GOT3 (cell line): Measurements from ENCODE around the gene TRIM7.
"Not testable (repeated sequence)": the region's sequence is repeated elsewhere in the genome, so short reads cannot be mapped to it uniquely, and the experiment has no call there.

ENCODE experiments used
- DNase-seq: peaks from one replicate; lab custom pipeline; 2025; ENCODE audit warnings: mixed read lengths; lab: John Stamatoyannopoulos, UW

Gene TRIM7

DNA sequence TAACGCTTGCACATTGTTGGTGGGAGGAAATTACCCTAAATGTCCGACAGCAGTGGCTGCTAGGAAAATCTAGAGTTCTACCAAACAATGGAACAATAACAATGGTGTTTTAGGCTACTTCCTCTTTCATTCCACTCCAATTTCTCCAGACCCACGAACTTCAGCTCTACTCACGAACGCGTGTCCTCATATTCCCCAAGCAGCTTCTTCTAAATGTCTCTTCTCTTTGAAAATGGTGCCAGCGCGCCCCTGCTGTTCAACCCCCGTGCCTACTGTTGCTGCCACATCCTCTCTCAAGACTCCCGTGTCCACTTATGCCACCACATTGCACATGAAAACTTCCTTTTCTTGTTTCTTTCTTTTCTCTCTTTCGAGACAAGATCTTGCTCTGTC, 32.0 kb downstream of the TRIM7 start:
- DNase-seq: no peak

DNA sequence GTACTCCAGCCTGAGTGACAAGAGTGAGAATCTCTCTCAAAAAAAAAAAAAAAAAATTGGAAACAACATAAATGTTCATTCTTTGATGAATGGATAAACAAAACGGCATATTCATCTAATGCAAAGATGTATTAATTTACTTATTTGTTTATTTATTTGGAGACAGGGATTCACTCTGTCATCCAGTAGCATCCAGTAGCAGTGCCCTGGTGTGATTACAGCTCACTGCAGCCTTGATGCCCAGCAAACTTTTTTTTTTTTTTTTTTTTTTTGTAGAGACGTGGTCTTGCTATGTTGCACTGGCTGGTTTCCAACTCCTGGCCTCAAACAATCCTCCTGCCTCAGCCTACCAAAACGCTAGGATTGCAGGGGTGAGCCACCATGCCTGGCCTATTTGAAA, 33.2 kb downstream of the TRIM7 start:
- no peak for DNase-seq

DNA sequence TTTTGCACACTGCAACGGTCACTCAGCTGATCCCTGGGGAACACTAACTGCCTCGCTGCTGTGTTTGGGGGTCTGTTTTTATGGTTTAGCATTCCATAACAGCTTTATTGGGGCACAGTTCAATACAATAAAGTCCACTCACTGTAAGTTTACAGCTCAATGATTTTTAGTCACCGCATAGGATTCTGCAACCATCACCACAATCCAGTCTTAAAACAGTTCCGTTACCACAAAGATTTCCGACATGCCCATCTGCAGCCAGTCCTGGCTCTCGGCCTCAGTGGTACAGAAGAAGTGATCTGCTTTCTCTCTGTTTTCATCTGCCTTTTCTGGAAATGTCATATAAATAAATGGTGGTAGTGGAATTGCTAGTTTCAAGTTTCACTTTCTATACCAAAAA, 34.0 kb downstream of the TRIM7 start:
- DNase-seq: no peak

DNA sequence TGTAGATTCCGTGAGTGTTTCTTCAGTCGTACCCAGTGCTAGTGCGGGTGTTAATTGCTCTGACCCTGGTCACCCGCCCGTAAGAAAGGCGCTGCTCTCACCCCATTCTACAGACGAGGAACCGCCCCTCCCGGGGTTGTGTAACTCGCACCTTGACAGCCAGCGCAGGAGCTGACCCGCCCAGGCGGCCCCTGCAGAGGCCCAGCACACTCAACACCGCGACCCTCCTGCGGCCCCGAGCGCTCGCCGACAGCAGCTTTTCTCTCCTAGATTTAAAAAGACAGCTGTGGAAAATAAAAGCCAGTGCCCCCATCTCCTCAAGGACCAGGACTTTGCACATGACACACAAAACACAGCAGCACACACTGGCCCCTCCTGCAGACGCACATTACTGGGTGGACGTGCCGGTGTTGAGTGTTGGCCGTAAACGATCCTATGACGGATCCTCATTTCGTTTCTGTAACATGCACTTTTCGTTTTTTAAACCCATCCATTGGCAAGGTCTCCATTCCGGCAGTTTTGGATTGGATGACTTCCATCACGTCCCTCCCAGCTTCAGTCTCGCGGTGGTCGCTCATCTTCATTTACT, 34.7 kb downstream of the TRIM7 start:
- DNase-seq: no peak

DNA sequence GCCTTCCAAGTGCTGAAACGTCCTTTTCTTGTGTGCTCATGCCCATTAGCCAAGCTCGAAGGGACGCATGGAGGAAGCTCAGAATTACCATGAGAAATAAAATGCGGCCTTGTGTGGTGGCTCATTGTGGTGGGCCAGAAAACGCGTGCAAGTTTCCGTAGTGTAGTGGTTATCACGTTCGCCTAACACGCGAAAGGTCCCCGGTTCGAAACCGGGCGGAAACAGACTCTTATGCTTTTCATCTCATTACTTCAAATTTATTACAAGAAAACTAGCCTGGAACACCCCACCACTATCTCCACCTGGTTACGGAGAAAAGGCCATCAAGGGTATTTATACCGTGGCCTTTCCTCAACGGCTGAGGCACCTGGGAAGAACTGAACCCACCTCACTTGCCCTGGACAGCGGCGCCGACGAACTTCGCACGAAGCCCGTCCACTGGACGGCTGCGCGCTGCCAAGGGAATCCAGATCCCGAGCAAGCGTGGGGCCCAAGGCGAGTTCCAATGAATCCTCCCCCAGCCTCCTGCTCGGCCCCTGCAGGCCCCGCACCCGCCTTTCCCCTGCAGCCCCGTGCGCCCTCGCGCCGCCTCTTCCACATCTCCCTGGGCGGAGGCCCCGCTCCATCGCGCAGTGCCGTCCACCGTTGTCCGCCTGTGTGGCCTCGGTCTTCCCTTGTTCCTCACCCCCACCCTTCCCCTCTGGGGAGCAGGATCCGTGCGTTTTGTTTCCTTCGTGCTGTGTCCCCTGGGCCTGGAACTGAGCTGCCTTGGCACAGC, 35.3 kb downstream of the TRIM7 start:
- DNase-seq: not testable (repeated sequence)

DNA sequence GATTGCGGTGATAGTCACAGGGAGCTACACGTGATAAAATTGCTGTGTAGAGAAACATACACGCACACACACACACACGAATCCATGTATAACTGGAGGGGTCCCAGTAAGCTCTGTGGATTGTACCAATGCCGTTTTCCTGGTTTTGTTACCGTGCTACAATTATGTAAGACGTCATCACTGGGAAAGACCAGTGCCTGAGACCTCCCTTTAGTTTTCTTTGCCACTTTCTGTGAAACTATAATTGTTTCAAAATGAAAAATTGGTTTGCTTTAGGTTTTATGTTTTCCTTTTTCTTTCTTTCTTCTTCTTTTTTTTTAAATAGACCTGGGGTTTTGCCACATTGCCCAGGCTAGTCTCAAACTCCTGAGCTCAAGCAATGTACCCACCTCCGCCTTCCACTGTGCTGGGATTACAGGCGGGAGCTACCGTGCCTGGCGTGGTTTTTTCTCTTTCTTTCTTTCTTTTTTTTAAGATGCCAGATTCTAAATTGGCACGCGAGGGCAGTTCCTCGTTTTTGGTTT, 36.3 kb downstream of the TRIM7 start:
- no peak for DNase-seq

DNA sequence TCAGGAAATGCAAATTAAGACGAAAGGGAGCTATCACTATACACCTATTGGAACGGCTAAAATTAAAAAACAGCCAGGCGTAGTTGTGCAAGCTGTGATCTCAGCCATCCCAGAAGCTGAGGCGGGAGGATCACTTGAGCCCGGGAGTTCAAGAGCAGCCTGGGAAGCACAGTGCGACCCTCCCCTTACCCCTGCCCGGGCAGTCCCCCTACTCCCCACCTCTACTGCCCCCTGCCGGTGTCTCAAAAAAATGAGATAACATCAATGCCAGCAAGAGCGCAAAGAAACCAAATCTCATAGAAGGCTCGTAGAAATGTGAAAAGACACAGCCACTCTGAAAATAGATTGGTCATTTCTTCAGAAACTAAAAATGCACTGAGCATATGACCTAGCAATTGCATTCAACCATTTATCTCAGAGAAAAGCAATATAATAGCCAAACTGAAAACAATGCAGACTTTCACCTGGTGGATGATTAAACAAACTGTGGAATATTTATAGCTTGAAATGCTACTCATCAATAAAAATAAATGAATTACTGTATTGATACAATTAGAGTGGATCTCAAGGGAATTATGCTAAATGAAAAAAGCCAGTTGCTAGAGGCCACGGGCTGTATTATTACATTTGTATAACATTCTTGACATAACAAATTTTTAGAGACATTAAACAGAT, 37.0 kb downstream of the TRIM7 start:
- DNase-seq: no peak

DNA sequence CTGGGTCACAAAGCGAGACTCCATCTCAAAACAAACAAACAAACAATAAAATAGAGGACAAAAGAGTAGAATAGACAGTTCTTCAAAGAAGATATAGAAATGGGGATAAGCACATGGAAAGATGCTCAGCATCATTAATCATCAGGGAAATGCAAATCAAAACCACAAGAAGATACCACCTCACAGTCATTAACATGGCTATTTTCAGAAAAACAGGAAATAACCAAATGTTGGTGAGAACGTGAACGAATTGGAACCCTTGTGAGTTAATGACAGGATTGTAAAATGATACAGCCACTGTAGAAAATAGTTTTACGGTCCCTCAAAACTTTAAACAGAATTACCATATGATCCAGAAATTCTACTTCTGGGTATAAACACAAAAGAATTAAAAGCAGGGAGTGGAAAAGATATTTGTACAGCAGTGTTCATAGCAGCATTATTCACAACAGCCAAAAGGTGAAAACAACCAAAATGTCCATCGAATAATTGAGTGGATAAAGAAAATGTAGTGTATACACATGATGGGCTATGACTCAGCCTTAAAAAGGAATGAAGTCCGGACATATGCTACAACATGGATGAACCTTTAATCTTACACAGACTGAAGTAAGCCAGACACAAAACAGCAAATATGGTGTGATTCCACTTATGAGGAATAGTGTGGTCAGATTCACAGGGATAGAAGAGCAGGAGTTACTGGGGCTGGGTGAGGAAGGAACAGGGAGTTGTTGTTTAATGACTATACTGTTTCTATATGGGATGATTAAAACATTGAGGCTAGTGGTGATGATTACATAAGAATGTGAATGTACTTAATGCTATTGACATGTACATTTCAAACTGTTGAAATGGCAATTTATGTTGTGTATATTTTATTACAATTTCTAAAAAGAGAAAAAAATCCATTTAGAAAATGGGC, 37.9 kb downstream of the TRIM7 start:
- no peak for DNase-seq

DNA sequence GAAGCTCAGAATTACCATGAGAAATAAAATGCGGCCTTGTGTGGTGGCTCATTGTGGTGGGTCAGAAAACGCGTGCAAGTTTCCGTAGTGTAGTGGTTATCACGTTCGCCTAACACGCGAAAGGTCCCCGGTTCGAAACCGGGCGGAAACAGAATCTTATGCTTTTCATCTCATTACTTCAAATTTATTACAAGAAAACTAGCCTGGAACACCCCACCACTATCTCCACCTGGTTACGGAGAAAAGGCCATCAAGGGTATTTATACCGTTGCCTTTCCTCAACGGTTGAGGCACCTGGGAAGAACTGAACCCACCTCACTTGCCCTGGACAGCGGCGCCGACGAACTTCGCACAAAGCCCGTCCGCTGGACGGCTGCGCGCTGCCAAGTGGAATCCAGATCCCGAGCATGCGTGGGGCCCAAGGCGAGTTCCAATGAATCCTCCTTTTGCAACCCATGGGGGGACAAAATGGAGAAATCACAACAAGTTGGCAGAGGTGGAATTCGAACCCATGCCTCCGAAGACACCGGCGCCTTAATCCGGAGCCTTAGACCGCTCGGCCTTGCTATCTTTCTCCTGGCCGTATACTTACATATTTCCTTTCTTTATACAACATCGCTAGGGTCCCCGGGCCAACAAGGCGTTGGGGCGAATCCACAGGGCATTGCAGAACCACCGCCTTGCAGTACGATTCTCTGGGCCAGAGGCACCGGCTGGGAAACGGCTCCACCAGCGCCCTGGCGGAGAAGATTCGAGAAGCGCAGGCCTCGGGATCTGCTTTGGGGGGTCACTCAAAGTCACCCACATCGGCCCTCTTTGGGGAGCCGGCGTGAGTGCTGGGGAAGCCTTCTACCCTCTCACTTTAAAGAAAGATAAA, 40.7 kb downstream of the TRIM7 start:
- DNase-seq: no peak

DNA sequence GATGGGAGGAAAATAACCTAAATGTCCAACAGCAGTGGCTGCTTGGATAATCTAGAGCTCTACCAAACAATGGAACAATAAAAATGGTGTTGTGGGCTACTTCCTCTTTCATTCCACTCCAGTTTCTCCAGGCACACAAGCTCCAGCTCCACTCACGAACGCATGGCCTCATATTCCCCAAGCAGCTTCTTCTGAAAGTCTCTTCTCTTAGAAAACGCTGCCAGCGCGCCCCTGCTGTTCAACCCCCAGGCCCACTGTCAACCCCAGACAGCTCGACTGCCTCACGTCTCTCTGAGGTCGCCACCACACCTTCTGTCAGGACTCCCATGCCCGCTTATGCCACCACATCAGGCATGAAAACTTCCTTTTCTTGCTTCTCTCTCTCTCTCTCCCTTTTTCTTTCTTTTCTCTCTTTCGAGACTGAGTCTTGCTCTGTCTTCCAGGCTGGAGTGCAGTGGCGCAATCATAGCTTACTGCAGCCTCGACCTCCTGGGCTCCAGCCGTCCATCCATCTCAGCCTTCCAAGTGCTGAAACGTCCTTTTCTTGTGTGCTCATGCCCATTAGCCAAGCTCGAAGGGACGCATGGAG, 41.4 kb downstream of the TRIM7 start:
- no peak for DNase-seq

DNA sequence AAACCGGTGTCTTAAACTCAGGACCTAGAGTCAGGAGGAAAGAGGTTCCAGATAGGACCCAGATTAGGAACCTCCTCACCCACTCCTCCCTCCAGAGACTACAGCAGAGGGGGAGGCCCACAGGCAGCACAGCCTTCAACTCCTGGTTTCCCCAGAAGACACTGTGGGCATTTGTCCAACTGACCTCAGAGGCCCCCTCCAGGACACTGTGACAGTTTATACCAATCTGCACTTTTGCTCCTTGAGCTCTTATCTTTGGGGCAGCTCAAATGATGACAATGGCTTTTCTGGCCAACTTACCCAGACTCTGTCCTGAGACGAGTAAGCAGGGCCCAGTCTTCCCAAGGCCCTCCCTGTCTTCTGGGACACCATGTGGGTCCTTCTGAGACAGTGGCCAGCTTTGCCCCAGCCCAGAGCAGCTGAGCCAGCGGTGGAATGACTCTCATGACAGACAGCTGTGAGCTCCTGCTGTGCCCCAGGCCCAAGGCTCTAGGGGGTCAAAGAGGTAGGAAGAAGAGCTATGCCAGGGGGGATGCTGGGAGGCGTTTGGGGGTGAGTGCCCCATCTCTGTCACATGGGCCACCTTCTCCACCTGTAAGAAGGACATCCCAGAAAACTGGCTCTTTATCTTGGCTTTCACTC, 43.3 kb downstream of the TRIM7 start:
- DNase-seq: no peak

DNA sequence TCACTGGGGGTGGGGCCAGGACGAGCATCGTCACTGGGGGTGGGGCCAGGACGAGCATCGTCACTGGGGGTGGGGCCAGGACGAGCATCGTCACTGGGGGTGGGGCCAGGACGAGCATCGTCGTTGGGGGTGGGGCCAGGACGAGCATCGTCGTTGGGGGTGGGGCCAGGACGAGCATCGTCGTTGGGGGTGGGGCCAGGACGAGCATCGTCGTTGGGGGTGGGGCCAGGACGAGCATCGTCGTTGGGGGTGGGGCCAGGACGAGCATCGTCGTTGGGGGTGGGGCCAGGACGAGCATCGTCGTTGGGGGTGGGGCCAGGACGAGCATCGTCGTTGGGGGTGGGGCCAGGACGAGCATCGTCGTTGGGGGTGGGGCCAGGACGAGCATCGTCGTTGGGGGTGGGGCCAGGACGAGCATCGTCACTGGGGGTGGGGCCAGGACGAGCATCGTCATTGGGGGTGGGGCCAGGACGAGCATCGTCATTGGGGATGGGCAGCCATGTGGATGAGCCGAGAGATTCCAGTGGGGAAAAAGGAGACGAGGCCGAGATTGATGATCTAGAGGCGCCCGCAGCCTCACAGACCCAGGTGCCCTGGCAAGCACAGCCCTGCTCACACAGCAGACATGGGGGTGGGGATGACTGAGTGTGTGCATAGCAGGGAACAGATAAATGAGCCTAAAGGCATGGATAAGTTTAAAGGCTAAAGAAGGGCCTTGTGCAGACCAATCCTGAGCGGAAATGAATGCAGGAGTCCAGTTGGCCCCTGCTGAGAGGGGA, 44.1 kb downstream of the TRIM7 start:
- peak; percentile 32 for DNase-seq

DNA sequence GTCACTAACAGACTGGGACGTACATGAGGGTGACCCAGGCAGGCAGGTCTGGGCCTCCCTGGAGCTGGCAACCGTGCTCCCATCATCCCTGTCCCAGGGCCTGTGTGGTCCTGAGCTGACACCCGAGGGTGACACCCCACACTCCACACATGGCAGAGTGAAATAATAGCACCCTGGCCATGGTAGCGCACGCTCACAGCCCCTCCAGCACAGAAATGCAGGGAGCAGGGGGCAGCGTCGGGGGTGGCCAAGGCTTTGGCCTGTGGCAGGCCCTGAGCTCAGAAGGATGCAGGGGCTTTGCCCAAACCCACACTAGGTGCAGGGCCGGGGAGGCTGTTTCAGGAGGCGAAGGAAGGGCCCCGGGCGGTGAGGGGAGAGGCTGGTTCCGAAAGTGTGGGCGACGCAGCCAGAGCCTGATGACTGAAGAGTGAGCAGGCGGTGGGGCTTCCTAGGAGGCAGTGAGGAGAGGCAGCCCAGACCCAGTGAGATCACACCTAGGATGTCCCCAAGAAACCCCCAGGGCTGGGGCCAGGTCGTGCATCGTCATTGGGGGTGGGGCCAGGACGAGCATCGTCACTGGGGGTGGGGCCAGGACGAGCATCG, 44.7 kb downstream of the TRIM7 start:
- DNase-seq: peak; percentile 24

DNA sequence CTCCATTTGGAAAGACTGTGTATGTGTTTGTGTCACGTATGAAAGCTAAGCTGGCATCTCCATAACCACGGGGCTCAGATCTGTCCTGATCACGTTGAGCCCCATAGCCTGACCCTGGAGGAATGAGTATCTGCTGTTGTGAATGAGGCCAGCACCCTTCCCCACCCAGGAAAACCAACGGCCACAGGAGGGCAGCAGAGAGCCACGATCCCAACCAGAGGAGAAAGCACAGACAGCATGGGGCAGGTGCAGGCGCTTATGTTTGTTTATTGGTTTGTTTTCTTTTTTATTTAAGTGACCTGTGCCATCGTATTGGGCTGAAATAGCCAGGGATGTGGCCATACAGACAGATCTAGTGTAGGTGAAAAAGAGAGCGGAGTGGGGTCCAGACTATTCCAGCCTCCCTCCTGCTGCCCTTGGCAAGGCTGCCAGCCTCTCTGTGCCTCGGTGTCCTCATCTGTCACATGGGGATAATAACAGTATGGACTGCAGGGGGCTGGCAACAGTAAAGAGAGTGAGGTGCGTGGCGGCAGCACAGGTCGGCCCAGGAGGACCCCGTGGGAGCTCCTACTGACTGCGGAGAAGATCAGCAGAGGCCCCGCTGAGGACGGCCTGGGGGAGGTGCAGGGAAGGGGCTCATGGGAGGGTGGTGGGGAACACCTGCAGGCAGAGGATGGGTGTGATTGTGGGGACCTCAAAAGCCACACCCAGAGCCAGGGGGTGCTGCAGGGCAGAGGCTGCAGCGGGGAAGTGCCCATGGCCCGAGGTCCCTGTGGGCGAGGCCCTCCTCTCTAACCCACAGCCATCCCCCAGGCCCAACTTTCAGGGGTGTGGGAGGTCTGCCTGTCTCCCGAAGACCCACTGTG, 45.5 kb downstream of the TRIM7 start:
- peak; percentile 75 for DNase-seq

DNA sequence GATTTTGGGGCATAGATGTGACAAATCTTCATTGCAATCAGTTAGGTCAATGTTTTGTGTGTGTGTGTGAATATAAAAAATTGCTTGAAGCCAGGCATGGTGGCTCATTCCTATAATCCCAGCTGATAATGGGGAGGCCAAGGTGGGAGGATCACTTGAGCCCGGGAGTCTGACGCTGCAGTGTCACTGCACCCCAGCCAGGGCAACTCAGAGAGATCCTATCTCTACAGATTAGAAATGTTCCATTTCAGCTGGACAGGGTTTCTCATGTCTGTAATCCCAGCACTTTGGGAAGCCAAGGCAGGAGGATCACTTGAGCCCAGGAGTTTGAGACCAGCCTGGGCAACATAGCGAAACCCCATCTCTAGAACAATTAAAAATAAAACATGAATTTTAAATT, 46.1 kb downstream of the TRIM7 start:
- DNase-seq: no peak

DNA sequence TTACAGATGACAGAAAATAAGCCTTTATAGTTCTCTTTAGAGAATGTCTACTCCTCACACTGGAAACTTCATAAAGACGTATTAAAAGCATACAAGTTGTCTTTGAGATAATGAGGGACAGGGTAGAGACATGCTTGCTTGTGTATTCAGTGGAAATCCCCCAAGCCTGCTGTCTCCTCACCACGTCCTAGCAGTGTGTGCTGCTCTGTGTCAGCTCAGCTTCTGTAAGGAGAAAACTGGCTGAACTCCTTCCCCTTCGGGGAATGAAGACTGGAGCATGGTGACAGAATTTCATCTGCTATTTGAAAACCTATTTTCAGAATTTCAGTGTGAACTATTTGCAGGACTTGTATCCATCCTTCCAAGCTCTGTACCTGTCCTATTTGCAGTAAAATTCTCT, 48.2 kb downstream of the TRIM7 start:
- no peak for DNase-seq

DNA sequence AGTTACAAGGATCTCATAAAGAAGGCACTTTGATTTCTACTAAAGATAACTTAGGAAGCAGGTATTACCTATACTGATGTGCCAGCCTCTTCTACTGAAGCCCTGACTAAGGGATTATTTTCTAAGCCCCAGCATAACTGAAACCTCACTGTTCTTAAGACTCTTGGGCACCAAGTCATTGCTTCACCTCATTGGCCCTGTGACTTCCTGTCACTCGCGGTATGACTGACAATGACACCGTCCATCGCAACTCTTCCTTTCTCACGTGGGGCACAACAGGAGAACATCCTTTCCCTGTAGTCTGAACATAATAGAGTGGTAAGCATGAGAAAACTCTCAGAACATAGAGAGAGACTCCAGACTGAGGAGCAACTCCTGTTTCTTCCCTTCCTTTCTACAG, 51.2 kb downstream of the TRIM7 start:
- no peak for DNase-seq

DNA sequence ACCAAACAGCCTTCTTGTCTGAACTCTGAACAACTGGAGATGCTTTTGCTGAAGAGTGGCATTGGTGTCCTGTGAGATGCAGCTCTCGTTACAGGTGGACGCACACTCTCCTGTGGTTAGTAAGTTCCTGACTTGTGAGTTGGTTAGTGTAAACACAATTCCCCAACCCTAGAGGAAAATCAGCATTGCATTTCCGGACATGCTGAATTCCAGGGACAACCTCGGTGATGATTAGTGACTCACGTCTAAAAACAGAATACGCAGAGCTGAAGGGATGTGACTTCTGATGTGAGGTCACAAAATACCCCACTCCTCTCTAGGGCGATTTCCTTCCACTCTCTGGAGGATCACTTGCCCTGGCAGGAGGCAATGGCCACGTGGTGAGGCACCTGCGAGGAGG, 52.6 kb downstream of the TRIM7 start:
- DNase-seq: no peak
